Measurements from ENCODE around the gene NTN4. TPM values are rescaled to one million over a fixed set of nuclear protein-coding genes. Genes with fewer than 3 reads are reported as not detected.
"Not testable (repeated sequence)": the region's sequence is repeated elsewhere in the genome, so short reads cannot be mapped to it uniquely, and the experiment has no call there.

NTN4 gene
- polyA plus RNA-seq, 1 donor (not counting 4 experiments of a cell fraction or from before 2014, with no cell fraction given), result 8.3 TPM

GRCh38 chr12:95736631-95737030 lies 53.9 kb downstream of the NTN4 start:
- Histone ChIP-seq H3K79me2 (ENCODE audit: control insufficient read depth, insufficient read depth, low read length) (no peaks in the 10 kb centered on the region), H4K20me1 (ENCODE audit: control insufficient read depth, extremely low read depth, insufficient read depth, low read length) (no peaks in the 10 kb centered on the region), H3K27me3 (ENCODE audit: control insufficient read depth, extremely low read depth, insufficient read depth, low read length) (no peaks in the 10 kb centered on the region), H3K4me1 (ENCODE audit: control insufficient read depth, extremely low read depth, insufficient read depth, low read length) (peaks cover 5% of the 10 kb centered on the region), H3K27ac (ENCODE audit: control insufficient read depth, insufficient read depth, low read length) (no peak overlapping the region), H3K4me3 (ENCODE audit: control insufficient read depth in 2 of 3, extremely low read depth in 1 of 3, insufficient read depth in 2 of 3, low read depth in 1 of 3, low read length in 3 of 3) (no peak overlapping the region), H3K36me3 (ENCODE audit: control insufficient read depth in 2 of 2, extremely low read depth in 1 of 2, insufficient read depth in 2 of 2, low read length in 2 of 2) (no peaks in the 10 kb centered on the region), H3K9me1 (ENCODE audit: control insufficient read depth, extremely low read depth, insufficient read depth, low read length) (no peaks in the 10 kb centered on the region), H3K9ac (ENCODE audit: control insufficient read depth, extremely low read depth, insufficient read depth, low read length) (no peak overlapping the region), H3K4me2 (ENCODE audit: control insufficient read depth, extremely low read depth, insufficient read depth, low read depth, low read length) (no peak overlapping the region), H3K9me3 (ENCODE audit: control insufficient read depth, low read depth, low read length) (no peaks in the 10 kb centered on the region), H2AFZ (ENCODE audit: control insufficient read depth, low read length) (no peak overlapping the region)
- DNase-seq (ENCODE audit: low read depth, low spot score) (no peak), FAIRE-seq (no peak)
- dilution Hi-C loops (cut with MboI; ENCODE audit: extremely low pct_ligation_motif_present, low sequenced_read_pairs), result no loop called here
- TF ChIP-seq, protein P1, sequence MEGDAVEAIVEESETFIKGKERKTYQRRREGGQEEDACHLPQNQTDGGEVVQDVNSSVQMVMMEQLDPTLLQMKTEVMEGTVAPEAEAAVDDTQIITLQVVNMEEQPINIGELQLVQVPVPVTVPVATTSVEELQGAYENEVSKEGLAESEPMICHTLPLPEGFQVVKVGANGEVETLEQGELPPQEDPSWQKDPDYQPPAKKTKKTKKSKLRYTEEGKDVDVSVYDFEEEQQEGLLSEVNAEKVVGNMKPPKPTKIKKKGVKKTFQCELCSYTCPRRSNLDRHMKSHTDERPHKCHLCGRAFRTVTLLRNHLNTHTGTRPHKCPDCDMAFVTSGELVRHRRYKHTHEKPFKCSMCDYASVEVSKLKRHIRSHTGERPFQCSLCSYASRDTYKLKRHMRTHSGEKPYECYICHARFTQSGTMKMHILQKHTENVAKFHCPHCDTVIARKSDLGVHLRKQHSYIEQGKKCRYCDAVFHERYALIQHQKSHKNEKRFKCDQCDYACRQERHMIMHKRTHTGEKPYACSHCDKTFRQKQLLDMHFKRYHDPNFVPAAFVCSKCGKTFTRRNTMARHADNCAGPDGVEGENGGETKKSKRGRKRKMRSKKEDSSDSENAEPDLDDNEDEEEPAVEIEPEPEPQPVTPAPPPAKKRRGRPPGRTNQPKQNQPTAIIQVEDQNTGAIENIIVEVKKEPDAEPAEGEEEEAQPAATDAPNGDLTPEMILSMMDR (optimal IDR thresholded peaks at IDR 0.05 in 1 of 3, IDR thresholded peaks at IDR 0.05 in 1 of 3, conservative IDR thresholded peaks at IDR 0.05 in 1 of 3; ENCODE audit: extremely low read depth in 1 of 3, insufficient read depth in 2 of 3, low read length in 3 of 3), result no peak
- TF ChIP-seq EZH2 (IDR thresholded peaks at IDR 0.05; ENCODE audit: low read length), result no peak

DNA sequence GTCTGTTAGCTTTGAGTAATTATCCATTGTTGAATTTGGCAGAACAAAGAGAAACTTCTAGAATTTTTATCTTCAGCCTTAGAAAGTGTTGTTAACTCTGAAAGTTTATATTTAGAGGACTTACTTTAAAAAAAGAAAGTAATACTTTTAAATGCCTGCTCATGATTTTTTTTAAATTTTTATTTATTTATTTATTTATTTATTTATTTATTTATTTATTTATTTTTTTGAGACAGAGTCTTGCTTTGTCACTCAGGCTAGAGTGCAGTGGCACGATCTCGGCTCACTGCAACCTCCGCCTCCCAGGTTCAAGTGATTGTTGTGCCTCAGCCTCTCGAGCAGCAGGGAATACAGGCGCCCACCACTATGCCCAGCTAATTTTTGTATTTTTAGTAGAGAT lies 54.8 kb downstream of the NTN4 start:
- H3K27me3 ChIP-seq (ENCODE audit: control insufficient read depth, extremely low read depth, insufficient read depth, low read length); H2AFZ ChIP-seq (ENCODE audit: control insufficient read depth, low read length); H3K9ac ChIP-seq (ENCODE audit: control insufficient read depth, extremely low read depth, insufficient read depth, low read length); DNase-seq (ENCODE audit: low read depth, low spot score); dilution Hi-C loops (cut with MboI; ENCODE audit: extremely low pct_ligation_motif_present, low sequenced_read_pairs); H3K9me3 ChIP-seq (ENCODE audit: control insufficient read depth, low read depth, low read length); H3K79me2 ChIP-seq (ENCODE audit: control insufficient read depth, insufficient read depth, low read length); H3K4me1 ChIP-seq (ENCODE audit: control insufficient read depth, extremely low read depth, insufficient read depth, low read length); H4K20me1 ChIP-seq (ENCODE audit: control insufficient read depth, extremely low read depth, insufficient read depth, low read length); H3K27ac ChIP-seq (ENCODE audit: control insufficient read depth, insufficient read depth, low read length); H3K36me3 ChIP-seq (ENCODE audit: control insufficient read depth in 2 of 2, extremely low read depth in 1 of 2, insufficient read depth in 2 of 2, low read length in 2 of 2); H3K9me1 ChIP-seq (ENCODE audit: control insufficient read depth, extremely low read depth, insufficient read depth, low read length); FAIRE-seq; H3K4me2 ChIP-seq (ENCODE audit: control insufficient read depth, extremely low read depth, insufficient read depth, low read depth, low read length); H3K4me3 ChIP-seq (ENCODE audit: control insufficient read depth in 2 of 3, extremely low read depth in 1 of 3, insufficient read depth in 2 of 3, low read depth in 1 of 3, low read length in 3 of 3): not testable (repeated sequence)

- H3K4me2 ChIP-seq (ENCODE audit: control insufficient read depth, extremely low read depth, insufficient read depth, low read depth, low read length), result no peak overlapping the region
- no peaks in the 10 kb centered on the region for H3K36me3 ChIP-seq (ENCODE audit: control insufficient read depth in 2 of 2, extremely low read depth in 1 of 2, insufficient read depth in 2 of 2, low read length in 2 of 2)
- H2AFZ ChIP-seq (ENCODE audit: control insufficient read depth, low read length), result no peak overlapping the region
- H3K27ac ChIP-seq (ENCODE audit: control insufficient read depth, insufficient read depth, low read length), result no peak overlapping the region
- H3K79me2 ChIP-seq (ENCODE audit: control insufficient read depth, insufficient read depth, low read length), result no peaks in the 10 kb centered on the region
- no peaks in the 10 kb centered on the region for H3K27me3 ChIP-seq (ENCODE audit: control insufficient read depth, extremely low read depth, insufficient read depth, low read length)
- H3K4me1 ChIP-seq (ENCODE audit: control insufficient read depth, extremely low read depth, insufficient read depth, low read length), result no peaks in the 10 kb centered on the region
- TF ChIP-seq, protein P1 (optimal IDR thresholded peaks at IDR 0.05 in 1 of 3, IDR thresholded peaks at IDR 0.05 in 1 of 3, conservative IDR thresholded peaks at IDR 0.05 in 1 of 3; ENCODE audit: extremely low read depth in 1 of 3, insufficient read depth in 2 of 3, low read length in 3 of 3), result no peak
- TF ChIP-seq EZH2 (IDR thresholded peaks at IDR 0.05; ENCODE audit: low read length), result no peak
- no peak overlapping the region for H3K4me3 ChIP-seq (ENCODE audit: control insufficient read depth in 2 of 3, extremely low read depth in 1 of 3, insufficient read depth in 2 of 3, low read depth in 1 of 3, low read length in 3 of 3)
- no peaks in the 10 kb centered on the region for H4K20me1 ChIP-seq (ENCODE audit: control insufficient read depth, extremely low read depth, insufficient read depth, low read length)
- no peaks in the 10 kb centered on the region for H3K9me1 ChIP-seq (ENCODE audit: control insufficient read depth, extremely low read depth, insufficient read depth, low read length)
- H3K9me3 ChIP-seq (ENCODE audit: control insufficient read depth, low read depth, low read length), result no peaks in the 10 kb centered on the region
- no peak for DNase-seq (ENCODE audit: low read depth, low spot score)
- dilution Hi-C loops (cut with MboI; ENCODE audit: extremely low pct_ligation_motif_present, low sequenced_read_pairs), result no loop called here
- peak; percentile 81 for FAIRE-seq
- H3K9ac ChIP-seq (ENCODE audit: control insufficient read depth, extremely low read depth, insufficient read depth, low read length), result no peak overlapping the region
These were observed 57.3 kb downstream of the NTN4 start for GRCh38 chr12:95733141-95733825.
